Testis (tissue), 5 donors: ENCODE data around the gene SATB2. TPM values are rescaled to one million over a fixed set of nuclear protein-coding genes. Genes with fewer than 3 reads are reported as not detected.
A peak's percentile ranks its signal among the peaks of the same experiment; 100 is the strongest.

Experiments
- DNase-seq: peaks from one replicate; pipeline ENCODE4 v3.0.0-alpha.2; 2019
- H3K27ac ChIP-seq, 2 donors: fragments of 200-600 bp; sonication (generic); one replicate each; pipeline ENCODE4 v1.5.1; 2019
- H3K27me3 ChIP-seq: fragments of 200-600 bp; sonication (generic); one replicate; pipeline ENCODE4 v1.5.1; 2019
- H3K36me3 ChIP-seq: fragments of 200-600 bp; sonication (generic); one replicate; pipeline ENCODE4 v1.5.1; 2017; ENCODE audit warnings: low read depth; ENCODE audit errors: missing control alignments
- H3K4me1 ChIP-seq: fragments of 200-600 bp; sonication (generic); one replicate; pipeline ENCODE4 v1.5.1; 2019
- H3K4me3 ChIP-seq, 2 donors: fragments of 200-600 bp; sonication (generic); one replicate each; pipeline ENCODE4 v1.5.1; 2017 to 2019
- H3K9me3 ChIP-seq: fragments of 200-600 bp; sonication (generic); one replicate; pipeline ENCODE4 v1.5.1; 2017
- POLR2A ChIP-seq: fragments of 450-650 bp; IDR thresholded peaks from one replicate; pipeline ENCODE4 v1.6.1; 2017; ENCODE audit warnings: antibody characterized with exemption, mild to moderate bottlenecking, moderate library complexity
- WGBS, 2 donors: methylation state at CpG; one replicate each; pipeline ENCODE4 v1.1.5; 2018; 5-methylcytosine and 5-hydroxymethylcytosine counted together
- intact Hi-C: fragments of 100-400 bp; cut with DNase I; formaldehyde crosslinking; loops from one replicate; pipeline ENCODE4 v1.15.1; 2023; ENCODE audit warnings: low total_unique reads
- long read RNA-seq, 2 donors: transcript quantifications; one replicate each; lab custom pipeline, GENCODE V29; 2026
- polyA plus RNA-seq: library from polyadenylated mRNA; stranded (reverse); fragments of 350-450 nt; fragmentation: Illumina TruSeq; extraction: RNeasy Lipid Tissue Mini Kit (QIAGEN cat#74804); gene quantifications from one replicate; pipeline ENCODE4 v1.2.3, GENCODE V29; 2014; ENCODE audit warnings: low read depth, low replicate concordance; ENCODE audit not compliant: insufficient read depth
- total RNA-seq, 2 donors: library from RNA; depleted of rRNA; stranded (reverse); fragments of >200 nt; gene quantifications; one replicate each; pipeline ENCODE4 v1.2.3, GENCODE V29; 2016
- TF ChIP-seq, protein P1 (sequence below), 3 experiments: fragments of 450-650 bp in 2 of 3; fragments of 200-600 bp in 1 of 3; sonication (generic) in 1 of 3; IDR thresholded peaks; one replicate each; pipeline ENCODE4 v1.5.1; 2016 to 2019; ENCODE audit warnings: antibody characterized with exemption in 3 of 3, mild to moderate bottlenecking in 2 of 3, moderate library complexity in 1 of 3

SATB2 gene
- 10 to 100 TPM; 14.1 to 15.1 TPM for total RNA-seq
- 5.1 TPM for polyA plus RNA-seq
- long read RNA-seq, donor 1, result 0 reads
- long read RNA-seq, donor 2, result 0 reads

DNA sequence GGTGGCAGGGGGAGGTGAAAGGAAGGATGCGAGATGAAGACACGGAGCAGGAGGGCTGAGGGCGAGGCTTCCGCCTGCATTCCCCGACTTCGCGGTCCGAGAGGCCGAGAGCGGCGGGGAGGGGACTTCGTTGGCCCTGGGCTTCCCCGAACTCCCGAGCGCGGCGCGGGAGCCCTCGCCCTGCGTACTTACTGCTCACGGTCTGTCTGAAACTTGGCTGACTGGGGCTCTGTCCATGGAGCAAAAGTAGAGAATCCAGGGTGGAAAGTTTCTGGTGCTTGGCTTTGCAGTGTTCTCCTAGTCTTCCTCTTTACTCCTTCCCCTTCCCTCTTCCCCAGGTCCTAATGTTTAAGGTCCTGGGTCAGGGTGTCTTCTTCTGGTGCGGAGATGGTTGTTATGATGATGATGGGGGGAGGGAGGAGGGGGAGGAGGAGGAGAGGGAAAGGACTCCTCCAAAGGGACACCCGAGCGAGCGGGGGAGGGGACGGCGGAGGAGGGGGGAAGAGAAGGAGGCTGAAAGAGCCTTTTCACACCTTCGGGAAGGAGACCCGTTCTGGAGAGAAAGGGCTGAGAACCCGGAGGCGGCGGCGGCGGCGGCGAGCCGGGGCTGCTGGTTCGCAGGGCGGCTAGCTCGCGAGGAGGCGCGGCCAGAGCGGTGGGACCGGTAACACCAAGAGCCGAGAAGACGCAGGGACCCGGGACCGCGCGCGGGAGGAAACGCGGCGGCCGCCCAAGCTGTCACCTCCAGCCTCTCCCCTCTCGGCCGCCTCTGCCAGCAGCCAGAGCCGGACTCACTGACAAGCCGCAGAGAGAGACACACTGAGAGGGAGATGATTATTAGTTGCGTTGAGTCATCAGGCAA lies at the start of gene SATB2:
TSS of gene SATB2 (minus strand) at position 793 of the 862 bp plus-strand sequence. CDS start 1,902 bp downstream, outside the sequence.
- intact Hi-C loops, result no loop called here
- H3K4me3 ChIP-seq, result peak within 1 kb of the TSS; percentile 70 to 83
- no peaks in the 10 kb centered on the region for H3K9me3 ChIP-seq
- 1% methylated on average over 37 to 61 of the region's 61 CpGs for WGBS, 2 donors
- H3K27me3 ChIP-seq, result peaks cover 3% of the 10 kb centered on the region
- no peak for TF ChIP-seq POLR2A
- TF ChIP-seq, protein P1, sequence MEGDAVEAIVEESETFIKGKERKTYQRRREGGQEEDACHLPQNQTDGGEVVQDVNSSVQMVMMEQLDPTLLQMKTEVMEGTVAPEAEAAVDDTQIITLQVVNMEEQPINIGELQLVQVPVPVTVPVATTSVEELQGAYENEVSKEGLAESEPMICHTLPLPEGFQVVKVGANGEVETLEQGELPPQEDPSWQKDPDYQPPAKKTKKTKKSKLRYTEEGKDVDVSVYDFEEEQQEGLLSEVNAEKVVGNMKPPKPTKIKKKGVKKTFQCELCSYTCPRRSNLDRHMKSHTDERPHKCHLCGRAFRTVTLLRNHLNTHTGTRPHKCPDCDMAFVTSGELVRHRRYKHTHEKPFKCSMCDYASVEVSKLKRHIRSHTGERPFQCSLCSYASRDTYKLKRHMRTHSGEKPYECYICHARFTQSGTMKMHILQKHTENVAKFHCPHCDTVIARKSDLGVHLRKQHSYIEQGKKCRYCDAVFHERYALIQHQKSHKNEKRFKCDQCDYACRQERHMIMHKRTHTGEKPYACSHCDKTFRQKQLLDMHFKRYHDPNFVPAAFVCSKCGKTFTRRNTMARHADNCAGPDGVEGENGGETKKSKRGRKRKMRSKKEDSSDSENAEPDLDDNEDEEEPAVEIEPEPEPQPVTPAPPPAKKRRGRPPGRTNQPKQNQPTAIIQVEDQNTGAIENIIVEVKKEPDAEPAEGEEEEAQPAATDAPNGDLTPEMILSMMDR (IDR thresholded peaks at IDR 0.05), result no peak
- DNase-seq, result no peak
- H3K36me3 ChIP-seq, result no peaks in the 10 kb centered on the region
- H3K4me1 ChIP-seq, result peaks cover 5% of the 10 kb centered on the region
- H3K27ac ChIP-seq, result peak within 1 kb of the TSS; percentile 73 to 74

DNA sequence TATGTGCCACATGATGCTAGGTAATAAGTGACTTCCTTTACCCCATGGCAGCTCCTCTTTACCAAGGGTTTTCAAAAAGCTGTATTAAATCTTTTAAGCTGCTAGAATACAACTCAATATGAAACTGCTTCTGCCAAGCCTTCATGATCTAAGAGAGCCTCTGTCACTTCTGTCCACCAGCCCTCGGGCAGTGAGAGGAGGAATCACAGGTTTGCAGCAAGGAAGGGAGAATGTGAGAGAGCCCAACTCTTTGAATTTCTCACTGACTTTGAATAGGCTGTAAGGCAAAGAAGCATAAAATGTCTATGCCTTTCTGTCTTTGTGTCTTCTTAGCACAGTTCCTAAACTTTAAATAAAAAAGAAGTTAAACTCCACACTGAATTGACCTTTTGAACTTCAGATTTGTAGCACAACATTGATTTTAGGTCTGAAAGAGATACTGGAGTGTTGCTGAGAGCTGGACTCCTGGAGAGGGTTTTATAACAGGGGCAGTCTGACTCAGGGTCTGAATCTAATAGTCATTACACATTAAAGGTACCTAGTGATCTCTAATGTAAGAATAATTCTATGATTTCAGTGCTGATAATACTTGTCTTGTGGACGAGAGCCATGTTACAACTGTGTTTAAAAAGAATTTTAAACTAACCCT lies 48.1 kb upstream of the SATB2 start:
- intact Hi-C loops, result no loop called here
- Histone ChIP-seq H3K4me1 (no peaks in the 10 kb centered on the region), H3K4me3 (no peak overlapping the region), H3K27ac (no peak overlapping the region), H3K36me3 (no peaks in the 10 kb centered on the region), H3K9me3 (no peaks in the 10 kb centered on the region), H3K27me3 (no peaks in the 10 kb centered on the region)
- 74 to 80% methylated on average over 2 of the region's 2 CpGs for WGBS, 2 donors
- TF ChIP-seq, protein P1 (IDR thresholded peaks at IDR 0.05), result no peak
- TF ChIP-seq POLR2A, result no peak
- DNase-seq, result no peak

DNA sequence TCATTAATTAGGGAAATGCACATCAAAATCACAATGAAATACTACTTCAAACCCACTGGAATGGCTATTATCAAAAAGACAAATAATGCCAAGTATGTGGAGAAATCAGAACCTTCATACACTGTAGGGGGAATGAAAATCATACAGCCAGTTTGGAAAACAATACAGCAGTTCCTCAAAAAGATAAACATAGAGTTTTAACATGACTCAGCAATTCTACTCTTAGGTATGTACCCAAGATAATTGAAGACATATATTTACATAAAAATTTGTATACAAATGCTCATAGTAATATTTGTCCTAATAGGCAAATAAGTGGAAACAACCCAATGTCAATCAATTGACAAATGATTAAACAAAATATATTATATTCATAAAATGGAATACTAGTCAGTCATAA lies 45.4 kb upstream of the SATB2 start:
- H3K27me3 ChIP-seq, result no peaks in the 10 kb centered on the region
- no peaks in the 10 kb centered on the region for H3K36me3 ChIP-seq
- H3K27ac ChIP-seq, result no peak overlapping the region
- intact Hi-C loops, result no loop called here
- no peaks in the 10 kb centered on the region for H3K9me3 ChIP-seq
- no peaks in the 10 kb centered on the region for H3K4me1 ChIP-seq
- no peak overlapping the region for H3K4me3 ChIP-seq
- TF ChIP-seq, protein P1 (IDR thresholded peaks at IDR 0.05), result no peak
- DNase-seq, result no peak

DNA sequence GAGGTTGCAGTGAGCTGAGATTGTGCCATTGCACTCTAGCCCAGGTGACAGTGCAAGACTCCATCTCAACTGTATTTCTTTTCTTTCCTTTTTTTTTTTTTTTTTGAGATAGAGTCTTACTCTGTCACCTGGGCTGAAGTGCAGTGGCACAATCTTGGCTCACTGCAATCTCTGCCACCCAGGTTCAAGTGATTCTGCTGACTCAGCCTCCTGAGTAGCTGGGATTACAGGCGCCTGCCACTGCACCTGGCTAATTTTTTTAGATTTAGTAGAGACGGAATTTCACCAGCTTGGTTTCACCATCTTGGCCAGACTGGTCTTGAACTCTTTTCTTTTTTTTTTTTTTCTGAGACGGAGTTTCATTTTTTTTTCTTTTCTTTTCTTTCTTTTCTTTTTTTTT lies 41.3 kb upstream of the SATB2 start:
- intact Hi-C loops, result no loop called here
- H3K36me3 ChIP-seq, result no peaks in the 10 kb centered on the region
- TF ChIP-seq, protein P1 (IDR thresholded peaks at IDR 0.05), result no peak
- TF ChIP-seq POLR2A, result no peak
- no peak overlapping the region for H3K27ac ChIP-seq
- WGBS, 2 donors, result 84 to 92% methylated on average over 3 of the region's 3 CpGs
- DNase-seq, result no peak
- H3K4me3 ChIP-seq, result no peak overlapping the region
- no peaks in the 10 kb centered on the region for H3K4me1 ChIP-seq
- H3K27me3 ChIP-seq, result no peaks in the 10 kb centered on the region
- no peaks in the 10 kb centered on the region for H3K9me3 ChIP-seq
